ENCODE data around the gene FBXL17. TPM values are rescaled to one million over a fixed set of nuclear protein-coding genes. Genes with fewer than 3 reads are reported as not detected.

Gene FBXL17
- total RNA-seq, 2 donors from 2014 or later: 24.8 to 58.2 TPM

- Histone ChIP-seq H3K27me3 (replicated peaks; ENCODE audit: insufficient read depth) (no peaks in the 10 kb centered on the region), H3K4me3 (no peak overlapping the region), H3K4me1 (ENCODE audit: control insufficient read depth in 1 of 2, low read depth in 2 of 2) (peaks cover 0 to 21% of the 10 kb centered on the region in 2 donors), H3K27ac (no peak overlapping the region), H3K36me3 (no peaks in the 10 kb centered on the region), H3K9me3 (no peaks in the 10 kb centered on the region)
- DNase-seq (ENCODE audit: low spot score) (no peak), ATAC-seq (ENCODE audit: insufficient number of reproducible peaks, low FRiP score, low read depth) (no peak)
- no peak for TF ChIP-seq CTCF (IDR thresholded peaks at IDR 0.05)
Measured at GRCh38 chr5:108263338-108263737, 118.6 kb downstream of the FBXL17 start.

GRCh38 chr5:108260858-108261170 lies 121.1 kb downstream of the FBXL17 start:
- no peak for TF ChIP-seq CTCF (IDR thresholded peaks at IDR 0.05)

GRCh38 chr5:108260117-108260857 lies 121.6 kb downstream of the FBXL17 start:
- peak; percentile 14 for DNase-seq (ENCODE audit: low spot score)
- Histone ChIP-seq H3K36me3 (no peaks in the 10 kb centered on the region), H3K4me3 (peak overlapping the region; percentile 48)

More at GRCh38 chr5:108260858-108261170, 121.1 kb downstream of the FBXL17 start:
- no peak overlapping the region for H3K27ac ChIP-seq
- DNase-seq (ENCODE audit: low spot score) (no peak), ATAC-seq (ENCODE audit: insufficient number of reproducible peaks, low FRiP score, low read depth) (no peak)
- H3K36me3 ChIP-seq: no peaks in the 10 kb centered on the region
- H3K4me3 ChIP-seq: peak overlapping the region; percentile 48
- no peaks in the 10 kb centered on the region for H3K27me3 ChIP-seq (replicated peaks; ENCODE audit: insufficient read depth)
- H3K9me3 ChIP-seq: no peaks in the 10 kb centered on the region
- peaks cover 0 to 21% of the 10 kb centered on the region in 2 donors for H3K4me1 ChIP-seq (ENCODE audit: control insufficient read depth in 1 of 2, low read depth in 2 of 2)

GRCh38 chr5:108259306-108259705 lies 122.6 kb downstream of the FBXL17 start:
- Histone ChIP-seq H3K4me3 (no peak overlapping the region), H3K36me3 (no peaks in the 10 kb centered on the region), H3K9me3 (no peaks in the 10 kb centered on the region), H3K27ac (no peak overlapping the region), H3K4me1 (ENCODE audit: control insufficient read depth in 1 of 2, low read depth in 2 of 2) (peaks cover 0 to 21% of the 10 kb centered on the region in 2 donors), H3K27me3 (replicated peaks; ENCODE audit: insufficient read depth) (no peaks in the 10 kb centered on the region)
- ATAC-seq (ENCODE audit: insufficient number of reproducible peaks, low FRiP score, low read depth): no peak
- TF ChIP-seq CTCF (IDR thresholded peaks at IDR 0.05): no peak
- DNase-seq (ENCODE audit: low spot score): no peak

More at GRCh38 chr5:108260117-108260857, 121.6 kb downstream of the FBXL17 start:
- Histone ChIP-seq H3K4me1 (ENCODE audit: control insufficient read depth in 1 of 2, low read depth in 2 of 2) (peaks cover 0 to 21% of the 10 kb centered on the region in 2 donors), H3K27me3 (replicated peaks; ENCODE audit: insufficient read depth) (no peaks in the 10 kb centered on the region), H3K9me3 (no peaks in the 10 kb centered on the region), H3K27ac (no peak overlapping the region)
- TF ChIP-seq CTCF (IDR thresholded peaks at IDR 0.05): peak; percentile 91
- ATAC-seq (ENCODE audit: insufficient number of reproducible peaks, low FRiP score, low read depth): peak; percentile 20

- TF ChIP-seq CTCF (IDR thresholded peaks at IDR 0.05): no peak
- Histone ChIP-seq H3K9me3 (no peaks in the 10 kb centered on the region), H3K27me3 (replicated peaks; ENCODE audit: insufficient read depth) (no peaks in the 10 kb centered on the region), H3K36me3 (no peaks in the 10 kb centered on the region), H3K27ac (no peak overlapping the region), H3K4me3 (no peak overlapping the region), H3K4me1 (ENCODE audit: control insufficient read depth in 1 of 2, low read depth in 2 of 2) (peaks cover 0 to 21% of the 10 kb centered on the region in 2 donors)
- DNase-seq (ENCODE audit: low spot score) (no peak), ATAC-seq (ENCODE audit: insufficient number of reproducible peaks, low FRiP score, low read depth) (no peak)
Measured at GRCh38 chr5:108257996-108258395, 123.9 kb downstream of the FBXL17 start.
